SK-N-MC (cell line): ENCODE results near the gene DGKB.

Source experiments
- EZH2 ChIP-seq: fragments of 200-600 bp; sonication (generic); IDR thresholded peaks from one replicate; pipeline ENCODE4 v1.6.1; 2017; ENCODE audit warnings: antibody characterized with exemption
- FOXP2 ChIP-seq: optimal IDR thresholded peaks from 2 replicates; pipeline ENCODE3; 2011; ENCODE audit warnings: mild to moderate bottlenecking, moderate library complexity; ENCODE audit not compliant: insufficient read depth; ENCODE audit errors: extremely low read length, control extremely low read depth
- POLR2AphosphoS5 ChIP-seq: IDR thresholded peaks from 2 replicates; pipeline ENCODE4 v1.6.1; 2012; ENCODE audit warnings: mild to moderate bottlenecking, low read depth, low read length, borderline replicate concordance

GRCh38 chr7:14389181-14389591, 513.4 kb downstream of the DGKB start:
- TF ChIP-seq POLR2AphosphoS5, result no peak
- no peak for TF ChIP-seq EZH2
- TF ChIP-seq FOXP2, result no peak
